ENCODE data around the gene CNTNAP2.

- TF ChIP-seq CTCF (IDR thresholded peaks at IDR 0.05) (no peak), POLR2A (IDR thresholded peaks at IDR 0.05) (no peak)
Measured at GRCh38 chr7:147911201-147911601, 1794.6 kb downstream of the CNTNAP2 start.

Data from heart left ventricle (tissue), 13 donors.